H9 (cell line): Measurements from ENCODE around the gene PGBD2. TPM values are rescaled to one million over a fixed set of nuclear protein-coding genes. Genes with fewer than 3 reads are reported as not detected.

Experiments
- DNase-seq: peaks from one replicate; pipeline ENCODE4 v3.0.0-alpha.2; 2017
- H2AFZ ChIP-seq: one replicate; pipeline ENCODE4 v1.6.1; 2013; ENCODE audit warnings: mild to moderate bottlenecking, low read length, control low read depth, moderate library complexity
- H2AK5ac ChIP-seq: 2 replicates; pipeline ENCODE4 v1.6.1; 2013; ENCODE audit warnings: low read length, control low read depth, mixed read lengths; ENCODE audit not compliant: insufficient read length
- H2BK120ac ChIP-seq: one replicate; pipeline ENCODE4 v1.6.1; 2013; ENCODE audit warnings: low read depth, mild to moderate bottlenecking, low read length, control low read depth, inconsistent platforms; ENCODE audit not compliant: poor library complexity, severe bottlenecking
- H2BK12ac ChIP-seq: 2 replicates; pipeline ENCODE4 v1.6.1; 2013; ENCODE audit warnings: low read length, control low read depth, mixed read lengths, low read depth; ENCODE audit not compliant: insufficient read length
- H2BK15ac ChIP-seq: 2 replicates; pipeline ENCODE4 v1.6.1; 2013; ENCODE audit warnings: low read depth, low read length, control low read depth
- H2BK20ac ChIP-seq: one replicate; pipeline ENCODE4 v1.6.1; 2013; ENCODE audit warnings: low read depth, mild to moderate bottlenecking, low read length, control low read depth, inconsistent platforms; ENCODE audit not compliant: poor library complexity, severe bottlenecking
- H2BK5ac ChIP-seq: 2 replicates; pipeline ENCODE4 v1.6.1; 2013; ENCODE audit warnings: low read length, control low read depth, mixed read lengths; ENCODE audit not compliant: insufficient read length
- H3K14ac ChIP-seq: 2 replicates; pipeline ENCODE4 v1.6.1; 2013; ENCODE audit warnings: low read length, control low read depth; ENCODE audit not compliant: insufficient read depth
- H3K18ac ChIP-seq: 2 replicates; pipeline ENCODE4 v1.6.1; 2013; ENCODE audit warnings: low read depth, mild to moderate bottlenecking, mixed read lengths, low read length, control low read depth; ENCODE audit not compliant: insufficient read length
- H3K23ac ChIP-seq: 2 replicates; pipeline ENCODE4 v1.6.1; 2013; ENCODE audit warnings: low read length, control low read depth, mixed read lengths, low read depth; ENCODE audit not compliant: insufficient read length
- H3K23me2 ChIP-seq: 2 replicates; pipeline ENCODE4 v1.6.1; 2013; ENCODE audit warnings: low read depth, mild to moderate bottlenecking, mixed read lengths, low read length, control low read depth; ENCODE audit not compliant: insufficient read length, poor library complexity, severe bottlenecking
- H3K27ac ChIP-seq: 2 replicates; pipeline ENCODE4 v1.5.1; 2013; ENCODE audit warnings: low read length, control low read depth, mixed read lengths, low read depth; ENCODE audit not compliant: insufficient read length
- H3K27me3 ChIP-seq: 2 replicates; pipeline ENCODE4 v1.6.1; 2013; ENCODE audit warnings: low read length, control low read depth, inconsistent platforms; ENCODE audit not compliant: insufficient read depth
- H3K4ac ChIP-seq: 2 replicates; pipeline ENCODE4 v1.6.1; 2013; ENCODE audit warnings: low read depth, mild to moderate bottlenecking, control low read depth, inconsistent platforms, low read length, moderate library complexity
- H3K4me1 ChIP-seq: 2 replicates; pipeline ENCODE4 v1.6.1; 2013; ENCODE audit warnings: low read length, control low read depth, inconsistent platforms; ENCODE audit not compliant: insufficient read depth
- H3K4me2 ChIP-seq: 2 replicates; pipeline ENCODE4 v1.6.1; 2013; ENCODE audit warnings: low read length, control low read depth, mixed read lengths; ENCODE audit not compliant: insufficient read length, insufficient read depth
- H3K56ac ChIP-seq: 2 replicates; pipeline ENCODE4 v1.6.1; 2013; ENCODE audit warnings: low read depth, mild to moderate bottlenecking, mixed read lengths, low read length, control low read depth; ENCODE audit not compliant: insufficient read length
- H3K79me1 ChIP-seq: 2 replicates; pipeline ENCODE4 v1.6.1; 2013; ENCODE audit warnings: low read depth, mild to moderate bottlenecking, moderate library complexity, low read length, control low read depth, inconsistent platforms; ENCODE audit not compliant: insufficient read depth, poor library complexity, severe bottlenecking
- H3K79me2 ChIP-seq: 2 replicates; pipeline ENCODE4 v1.6.1; 2013; ENCODE audit warnings: low read length, control low read depth, inconsistent platforms; ENCODE audit not compliant: insufficient read depth
- H3K9ac ChIP-seq: 2 replicates; pipeline ENCODE4 v1.6.1; 2013; ENCODE audit warnings: low read length, control low read depth, mixed read lengths; ENCODE audit not compliant: insufficient read length; ENCODE audit errors: extremely low read depth
- H3K9me3 ChIP-seq: one replicate; pipeline ENCODE4 v1.6.1; 2013; ENCODE audit warnings: low read depth, low read length, inconsistent platforms; ENCODE audit not compliant: control insufficient read depth
- H3T11ph ChIP-seq: one replicate; pipeline ENCODE4 v1.6.1; 2013; ENCODE audit warnings: mild to moderate bottlenecking, low read length, control low read depth, inconsistent platforms
- H4K20me1 ChIP-seq: one replicate; pipeline ENCODE4 v1.6.1; 2013; ENCODE audit not compliant: control insufficient read depth, insufficient read length, insufficient read depth
- H4K5ac ChIP-seq: 2 replicates; pipeline ENCODE4 v1.6.1; 2013; ENCODE audit warnings: low read depth, mild to moderate bottlenecking, mixed read lengths, low read length, control low read depth; ENCODE audit not compliant: insufficient read length
- H4K8ac ChIP-seq: replicated peaks from 2 replicates; pipeline ENCODE4 v1.6.1; 2013; ENCODE audit warnings: low read length, control low read depth, mixed read lengths, low read depth; ENCODE audit not compliant: insufficient read length
- H4K91ac ChIP-seq: 2 replicates; pipeline ENCODE4 v1.6.1; 2013; ENCODE audit warnings: low read depth, mild to moderate bottlenecking, moderate library complexity, mixed read lengths, low read length, control low read depth; ENCODE audit not compliant: insufficient read length
- H3K27ac Mint-ChIP-seq, 3 experiments: 2 replicates in 2 of 3; 3 replicates in 1 of 3; pipeline ENCODE4 v1.8.0; 2020 to 2021; ENCODE audit warnings: mixed read lengths in 3 of 3, mild to moderate bottlenecking in 1 of 3, moderate library complexity in 1 of 3
- H3K27me3 Mint-ChIP-seq: 2 replicates; pipeline ENCODE4 v1.8.0; 2021; ENCODE audit warnings: low read depth, mild to moderate bottlenecking, moderate library complexity, mixed read lengths
- H3K36me3 Mint-ChIP-seq, 3 experiments: 2 replicates in 2 of 3; 3 replicates in 1 of 3; pipeline ENCODE4 v1.8.0; 2020 to 2021; ENCODE audit warnings: low read depth in 3 of 3, mixed read lengths in 3 of 3; ENCODE audit not compliant: insufficient read depth in 1 of 3
- H3K4me1 Mint-ChIP-seq, 2 experiments: 2 replicates each; pipeline ENCODE4 v1.8.0; 2020; ENCODE audit warnings: mixed read lengths in 2 of 2
- H3K4me3 Mint-ChIP-seq, 2 experiments: 2 replicates in 1 of 2; 3 replicates in 1 of 2; pipeline ENCODE4 v1.8.0; 2020 to 2021; ENCODE audit warnings: mild to moderate bottlenecking in 2 of 2, mixed read lengths in 2 of 2, moderate library complexity in 1 of 2
- H3K9me3 Mint-ChIP-seq, 2 experiments: 2 replicates in 1 of 2; 3 replicates in 1 of 2; pipeline ENCODE4 v1.8.0; 2020; ENCODE audit warnings: mild to moderate bottlenecking in 2 of 2, mixed read lengths in 2 of 2, moderate library complexity in 1 of 2
- WGBS: extraction: QIAGEN DNeasy Blood & Tissue Kit; methylation state at CpG from one replicate; pipeline ENCODE4 v1.1.7; 2013; ENCODE audit warnings: missing lambda C conversion rate, low lambda C conversion rate, mixed read lengths; ENCODE audit not compliant: insufficient read length; ENCODE audit errors: extremely low coverage; 5-methylcytosine and 5-hydroxymethylcytosine counted together
- total RNA-seq: library from RNA; stranded (reverse); gene quantifications from 2 replicates; pipeline ENCODE4 v1.2.1, GENCODE V29; 2021
- TF ChIP-seq, protein P1 (sequence below): fragments of 200-600 bp; sonication (generic); conservative IDR thresholded peaks from 3 replicates; pipeline ENCODE4 v1.8.0; 2021; ENCODE audit warnings: antibody characterized with exemption, mild to moderate bottlenecking

PGBD2 gene
- total RNA-seq, 1 experiment from 2014 or later = 10.4 TPM

GRCh38 chr1:248897412-248898337, 8.4 kb upstream of the PGBD2 start:
- no peak overlapping the region for H3T11ph ChIP-seq
- peaks cover 23% of the 10 kb centered on the region for H3K27me3 Mint-ChIP-seq
- H4K5ac ChIP-seq = no peak overlapping the region
- no peaks in the 10 kb centered on the region for H3K79me2 ChIP-seq
- no peak overlapping the region for H3K56ac ChIP-seq
- H3K14ac ChIP-seq = peak overlapping the region; percentile 39; the same call in 1 of the 2 replicates
- H2AK5ac ChIP-seq = no peak overlapping the region
- no peak overlapping the region for H2BK20ac ChIP-seq
- H4K91ac ChIP-seq = no peak overlapping the region
- H2BK12ac ChIP-seq = no peak overlapping the region
- peaks cover 13 to 17% of the 10 kb centered on the region in 2 experiments for H3K4me1 Mint-ChIP-seq
- H3K18ac ChIP-seq = peak overlapping the region; percentile 7
- no peaks in the 10 kb centered on the region; a peak in 1 of 7 replicates for H3K36me3 Mint-ChIP-seq
- H3K9me3 ChIP-seq = no peaks in the 10 kb centered on the region
- H2BK120ac ChIP-seq = no peak overlapping the region
- H3K27ac ChIP-seq = no peak overlapping the region
- no peak overlapping the region for H2BK5ac ChIP-seq
- H3K4me3 Mint-ChIP-seq = peak overlapping the region in 1 of 2 experiments; percentile 48; a peak in 1 of 5 replicates
- no peak overlapping the region for H2BK15ac ChIP-seq
- peak; percentile 49 for DNase-seq
- H2AFZ ChIP-seq = no peak overlapping the region
- no peak overlapping the region for H3K9ac ChIP-seq
- H3K4me2 ChIP-seq = peak overlapping the region; percentile 45
- H3K23ac ChIP-seq = no peak overlapping the region
- H3K27me3 ChIP-seq = no peaks in the 10 kb centered on the region
- WGBS = no CpG with 5 or more reads among the region's 9 CpGs
- no peak overlapping the region for H4K8ac ChIP-seq
- TF ChIP-seq, protein P1, sequence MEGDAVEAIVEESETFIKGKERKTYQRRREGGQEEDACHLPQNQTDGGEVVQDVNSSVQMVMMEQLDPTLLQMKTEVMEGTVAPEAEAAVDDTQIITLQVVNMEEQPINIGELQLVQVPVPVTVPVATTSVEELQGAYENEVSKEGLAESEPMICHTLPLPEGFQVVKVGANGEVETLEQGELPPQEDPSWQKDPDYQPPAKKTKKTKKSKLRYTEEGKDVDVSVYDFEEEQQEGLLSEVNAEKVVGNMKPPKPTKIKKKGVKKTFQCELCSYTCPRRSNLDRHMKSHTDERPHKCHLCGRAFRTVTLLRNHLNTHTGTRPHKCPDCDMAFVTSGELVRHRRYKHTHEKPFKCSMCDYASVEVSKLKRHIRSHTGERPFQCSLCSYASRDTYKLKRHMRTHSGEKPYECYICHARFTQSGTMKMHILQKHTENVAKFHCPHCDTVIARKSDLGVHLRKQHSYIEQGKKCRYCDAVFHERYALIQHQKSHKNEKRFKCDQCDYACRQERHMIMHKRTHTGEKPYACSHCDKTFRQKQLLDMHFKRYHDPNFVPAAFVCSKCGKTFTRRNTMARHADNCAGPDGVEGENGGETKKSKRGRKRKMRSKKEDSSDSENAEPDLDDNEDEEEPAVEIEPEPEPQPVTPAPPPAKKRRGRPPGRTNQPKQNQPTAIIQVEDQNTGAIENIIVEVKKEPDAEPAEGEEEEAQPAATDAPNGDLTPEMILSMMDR = no peak
- peaks cover 12% of the 10 kb centered on the region for H3K4me1 ChIP-seq
- H3K4ac ChIP-seq = no peak overlapping the region
- no peaks in the 10 kb centered on the region; a peak in 1 of 5 replicates for H3K9me3 Mint-ChIP-seq
- peak overlapping the region in 1 of 3 experiments; percentile 78; a peak in 2 of 7 replicates for H3K27ac Mint-ChIP-seq
- no peaks in the 10 kb centered on the region for H3K79me1 ChIP-seq
- H4K20me1 ChIP-seq = no peaks in the 10 kb centered on the region
- H3K23me2 ChIP-seq = no peaks in the 10 kb centered on the region
